GM18502 (cell line): ENCODE results near the gene KLRF2.

Source experiments
- ATAC-seq: cut with Tn5 transposase; IDR thresholded peaks from one replicate; pipeline ENCODE4 v1.9.1; 2021; ENCODE audit warnings: mild to moderate bottlenecking; ENCODE audit not compliant: unreplicated experiment, poor library complexity

Gene KLRF2

GRCh38 chr12:9931245-9931644, 50.0 kb downstream of the KLRF2 start:
- ATAC-seq = no peak

GRCh38 chr12:9932270-9932669, 51.0 kb downstream of the KLRF2 start, which contains the start of gene CLEC2A:
Gene CLEC2A (minus strand): TSS chr12:9932370. CDS start chr12:9932329, 41 bp downstream.
- no peak for ATAC-seq

GRCh38 chr12:9933958-9934357, 52.7 kb downstream of the KLRF2 start:
- ATAC-seq = no peak

GRCh38 chr12:9935026-9935425, 53.7 kb downstream of the KLRF2 start:
- no peak for ATAC-seq

GRCh38 chr12:9936591-9936990, 55.3 kb downstream of the KLRF2 start:
- no peak for ATAC-seq

- ATAC-seq = no peak
These were observed 59.1 kb downstream of the KLRF2 start for GRCh38 chr12:9940375-9940774.

- ATAC-seq = no peak
These were observed 60.5 kb downstream of the KLRF2 start for GRCh38 chr12:9941838-9942237.

- no peak for ATAC-seq
These were observed 62.0 kb downstream of the KLRF2 start for GRCh38 chr12:9943240-9943639.

- no peak for ATAC-seq
These were observed 63.1 kb downstream of the KLRF2 start for GRCh38 chr12:9944391-9944790.
